ENCODE results near the gene CAT.

DNA sequence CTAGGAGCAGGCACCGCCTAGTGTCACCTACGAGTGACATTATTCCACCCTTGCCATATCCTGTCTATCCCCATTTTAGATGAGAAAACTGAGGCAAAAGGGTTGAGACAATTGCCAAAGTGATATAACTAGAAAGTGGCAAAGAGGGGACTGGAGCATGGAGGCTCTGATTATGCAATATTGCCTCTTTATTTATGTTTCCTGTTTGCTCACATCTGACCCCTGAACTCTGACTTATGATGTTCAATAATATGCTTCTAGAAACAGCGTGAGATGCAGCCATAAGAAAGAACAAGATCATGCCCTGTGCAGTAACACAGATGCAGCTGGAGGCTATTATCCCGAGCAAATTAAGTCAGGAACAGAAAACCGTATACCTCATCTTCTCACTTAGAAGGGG is 67.1 kb downstream of the CAT start:
- TF ChIP-seq POLR2AphosphoS5 (IDR thresholded peaks at IDR 0.05) (no peak), POLR2A (IDR thresholded peaks at IDR 0.05) (no peak)
